Gastroesophageal sphincter (tissue), 3 donors: ENCODE measurements around the gene CLEC5A.

Source experiments
- EP300 ChIP-seq: sonication (generic); formaldehyde crosslinking; IDR thresholded peaks from one replicate; pipeline ENCODE4 v1.6.1; 2017; ENCODE audit warnings: antibody characterized with exemption, mild to moderate bottlenecking
- POLR2A ChIP-seq, 2 donors: fragments of 450-650 bp; IDR thresholded peaks; one replicate each; pipeline ENCODE4 v1.6.1; 2017; ENCODE audit warnings: antibody characterized with exemption in 2 of 2, mild to moderate bottlenecking in 2 of 2, moderate library complexity in 1 of 2
- POLR2AphosphoS5 ChIP-seq: sonication (generic); formaldehyde crosslinking; IDR thresholded peaks from one replicate; pipeline ENCODE4 v1.6.1; 2017; ENCODE audit warnings: antibody characterized with exemption
- TF ChIP-seq, protein P1 (sequence below), 4 experiments: fragments of 200-600 bp in 2 of 4; fragments of 450-650 bp in 2 of 4; sonication (generic) in 1 of 4; IDR thresholded peaks; one replicate each; pipeline ENCODE4 v1.5.1; 2017 to 2019; ENCODE audit warnings: antibody characterized with exemption in 4 of 4, mild to moderate bottlenecking in 2 of 4, moderate library complexity in 2 of 4

DNA sequence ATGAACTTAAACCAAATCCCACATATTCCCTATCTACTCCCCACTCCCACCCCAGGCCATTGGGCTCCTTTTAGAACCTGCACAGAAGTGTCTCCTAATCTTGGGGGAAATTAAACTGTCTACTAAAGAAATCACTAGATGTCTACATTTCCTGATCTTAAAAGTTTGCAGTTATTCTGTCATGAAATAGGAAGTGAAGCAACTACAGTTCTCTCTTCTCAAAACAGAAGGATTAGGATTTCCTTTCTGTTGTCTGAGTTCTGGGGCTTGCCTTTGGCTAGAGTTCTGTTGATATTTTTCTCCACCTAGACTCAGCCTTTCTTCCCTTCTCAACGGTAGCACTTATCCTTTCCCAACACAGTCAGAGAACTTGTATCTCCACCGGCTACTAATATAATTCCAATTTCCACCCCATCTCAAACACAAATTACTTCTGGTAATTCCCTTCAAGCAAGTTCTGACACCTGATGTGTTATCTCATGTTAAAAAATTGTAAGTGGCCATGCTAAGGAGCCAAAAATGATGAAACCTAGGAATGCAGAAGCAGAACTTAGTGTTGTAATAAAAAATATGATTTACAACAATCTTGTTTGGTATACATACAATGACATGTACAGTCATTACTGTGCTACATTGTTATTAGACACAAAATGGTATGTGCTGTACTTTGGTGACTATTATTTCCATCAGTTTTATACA is 18.5 kb downstream of the CLEC5A start:
- TF ChIP-seq POLR2A (IDR thresholded peaks at IDR 0.05) (no peak), POLR2AphosphoS5 (no peak), EP300 (no peak)
- TF ChIP-seq, protein P1, sequence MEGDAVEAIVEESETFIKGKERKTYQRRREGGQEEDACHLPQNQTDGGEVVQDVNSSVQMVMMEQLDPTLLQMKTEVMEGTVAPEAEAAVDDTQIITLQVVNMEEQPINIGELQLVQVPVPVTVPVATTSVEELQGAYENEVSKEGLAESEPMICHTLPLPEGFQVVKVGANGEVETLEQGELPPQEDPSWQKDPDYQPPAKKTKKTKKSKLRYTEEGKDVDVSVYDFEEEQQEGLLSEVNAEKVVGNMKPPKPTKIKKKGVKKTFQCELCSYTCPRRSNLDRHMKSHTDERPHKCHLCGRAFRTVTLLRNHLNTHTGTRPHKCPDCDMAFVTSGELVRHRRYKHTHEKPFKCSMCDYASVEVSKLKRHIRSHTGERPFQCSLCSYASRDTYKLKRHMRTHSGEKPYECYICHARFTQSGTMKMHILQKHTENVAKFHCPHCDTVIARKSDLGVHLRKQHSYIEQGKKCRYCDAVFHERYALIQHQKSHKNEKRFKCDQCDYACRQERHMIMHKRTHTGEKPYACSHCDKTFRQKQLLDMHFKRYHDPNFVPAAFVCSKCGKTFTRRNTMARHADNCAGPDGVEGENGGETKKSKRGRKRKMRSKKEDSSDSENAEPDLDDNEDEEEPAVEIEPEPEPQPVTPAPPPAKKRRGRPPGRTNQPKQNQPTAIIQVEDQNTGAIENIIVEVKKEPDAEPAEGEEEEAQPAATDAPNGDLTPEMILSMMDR (IDR thresholded peaks at IDR 0.05): no peak
